Stimulated activated CD8-positive, alpha-beta memory T cell treated with anti-CD3 and anti-CD28 coated beads, Interleukin-12 subunit alpha, Interleukin-12 subunit beta, amount 100 ng/mL, for 24 hours (primary cell): ENCODE measurements around the gene CD226.
"Not testable (repeated sequence)": the region's sequence is repeated elsewhere in the genome, so short reads cannot be mapped to it uniquely, and the experiment has no call there.

Experiments used
- DNase-seq: peaks from one replicate; pipeline ENCODE4 v3.0.0-alpha.2; 2020; ENCODE audit errors: extremely low read depth

Gene CD226

GRCh38 chr18:69872661-69873060 is 75.0 kb downstream of the CD226 start:
- DNase-seq, result no peak

GRCh38 chr18:69871363-69871762 is 76.3 kb downstream of the CD226 start:
- DNase-seq, result no peak

- no peak for DNase-seq
These were observed 76.9 kb downstream of the CD226 start for GRCh38 chr18:69870736-69871135.

- DNase-seq, result no peak
These were observed 81.5 kb downstream of the CD226 start for GRCh38 chr18:69866212-69866611.

- DNase-seq, result no peak
These were observed 81.9 kb downstream of the CD226 start for GRCh38 chr18:69865776-69866175.

- not testable (repeated sequence) for DNase-seq
These were observed 82.9 kb downstream of the CD226 start for GRCh38 chr18:69864802-69865201.

GRCh38 chr18:69858897-69859296 is 88.8 kb downstream of the CD226 start:
- DNase-seq, result no peak

- DNase-seq, result no peak
These were observed 93.2 kb downstream of the CD226 start for GRCh38 chr18:69854455-69854854.

- no peak for DNase-seq
These were observed 94.6 kb downstream of the CD226 start for GRCh38 chr18:69853051-69853450.

- no peak for DNase-seq
These were observed 101.8 kb downstream of the CD226 start for GRCh38 chr18:69845593-69846506.

- DNase-seq, result no peak
These were observed 103.0 kb downstream of the CD226 start for GRCh38 chr18:69844656-69845055.

GRCh38 chr18:69843015-69843414 is 104.7 kb downstream of the CD226 start:
- no peak for DNase-seq

GRCh38 chr18:69841117-69841516 is 106.6 kb downstream of the CD226 start:
- no peak for DNase-seq

GRCh38 chr18:69840445-69840844 is 107.2 kb downstream of the CD226 start:
- no peak for DNase-seq

GRCh38 chr18:69840001-69840400 is 107.7 kb downstream of the CD226 start:
- DNase-seq, result no peak

- DNase-seq, result no peak
These were observed 108.2 kb downstream of the CD226 start for GRCh38 chr18:69839497-69839896.

- no peak for DNase-seq
These were observed 108.9 kb downstream of the CD226 start for GRCh38 chr18:69838620-69839411.

GRCh38 chr18:69838003-69838402 is 109.7 kb downstream of the CD226 start:
- no peak for DNase-seq

- not testable (repeated sequence) for DNase-seq
These were observed 112.7 kb downstream of the CD226 start for GRCh38 chr18:69834980-69835379.

GRCh38 chr18:69830189-69830588 is 117.5 kb downstream of the CD226 start:
- no peak for DNase-seq

- DNase-seq, result no peak
These were observed 127.1 kb downstream of the CD226 start for GRCh38 chr18:69820538-69820937.

GRCh38 chr18:69819460-69819859 is 128.2 kb downstream of the CD226 start:
- no peak for DNase-seq
